M059J (cell line): ENCODE results near the gene SELENOS. TPM values are rescaled to one million over a fixed set of nuclear protein-coding genes. Genes with fewer than 3 reads are reported as not detected.

Experiments
- total RNA-seq: library from RNA; depleted of rRNA; stranded (reverse); fragments of >200 nt; shearing (Covaris generic); gene quantifications from 2 replicates; pipeline ENCODE4 v1.2.3, GENCODE V29; 2014; rRNA removed

Gene SELENOS
- total RNA-seq, 1 experiment from 2014 or later, result 86.5 TPM

Other genes with a start within 250 kb of the SELENOS start
- 37.0 and 52.1 TPM in 2 replicates for gene CHSY1, start 25.4 kb downstream of the SELENOS start, total RNA-seq
- 27.6 and 32.6 TPM in 2 replicates for gene SNRPA1, start 17.8 kb upstream of the SELENOS start, total RNA-seq
- not detected in 2 replicates for gene PCSK6, start 212.2 kb upstream of the SELENOS start, total RNA-seq